HFFc6 (cell line): ENCODE data around the gene FAM83E. TPM values are rescaled to one million over a fixed set of nuclear protein-coding genes. Genes with fewer than 3 reads are reported as not detected.
"Not testable (repeated sequence)": the region's sequence is repeated elsewhere in the genome, so short reads cannot be mapped to it uniquely, and the experiment has no call there.

Experiments used
- DNase-seq: peaks from one replicate; pipeline ENCODE4 v3.0.0-alpha.2; 2018
- H3K27ac Mint-ChIP-seq: 2 replicates; pipeline ENCODE4 v1.8.0; 2020; ENCODE audit warnings: mild to moderate bottlenecking, mixed read lengths
- H3K27me3 Mint-ChIP-seq: 2 replicates; pipeline ENCODE4 v1.8.0; 2021; ENCODE audit warnings: mild to moderate bottlenecking, moderate library complexity, mixed read lengths; ENCODE audit not compliant: insufficient read depth
- H3K36me3 Mint-ChIP-seq: 2 replicates; pipeline ENCODE4 v1.8.0; 2021; ENCODE audit warnings: low read depth, mixed read lengths
- H3K4me1 Mint-ChIP-seq: 2 replicates; pipeline ENCODE4 v1.8.0; 2020; ENCODE audit warnings: low read depth, mixed read lengths
- H3K4me3 Mint-ChIP-seq: 2 replicates; pipeline ENCODE4 v1.8.0; 2020; ENCODE audit warnings: mild to moderate bottlenecking, moderate library complexity, mixed read lengths
- H3K9me3 Mint-ChIP-seq: 2 replicates; pipeline ENCODE4 v1.8.0; 2020; ENCODE audit warnings: mild to moderate bottlenecking, mixed read lengths
- CTCF ChIP-seq: fragments of 200-600 bp; sonication (generic); IDR thresholded peaks from 2 replicates; pipeline ENCODE4 v1.5.0; 2021; ENCODE audit warnings: antibody characterized with exemption, mild to moderate bottlenecking
- total RNA-seq, 6 experiments: library from RNA; stranded (reverse); fragmentation: NEBNext Ultra II Directional; extraction: Animal tissue kit (Norgen Biotek cat#: 25700); gene quantifications; 2 replicates in 1 of 6; 3 replicates in 5 of 6; pipeline ENCODE4 v1.2.3, GENCODE V29; 2021

FAM83E gene
- total RNA-seq, 6 experiments from 2014 or later = 0.23 to 0.99 (median 0.54) TPM

- TF ChIP-seq CTCF = no peak; the same call in none of the 2 replicates
- H3K4me1 Mint-ChIP-seq = peaks cover 15% of the 10 kb centered on the region
- H3K36me3 Mint-ChIP-seq = no peaks in the 10 kb centered on the region
- H3K27ac Mint-ChIP-seq = no peak overlapping the region
- H3K27me3 Mint-ChIP-seq = peaks cover 6% of the 10 kb centered on the region
- no peaks in the 10 kb centered on the region for H3K9me3 Mint-ChIP-seq
- no peak overlapping the region for H3K4me3 Mint-ChIP-seq
- no peak for DNase-seq
Measured at GRCh38 chr19:48591021-48591420, 23.9 kb downstream of the FAM83E start.

- Mint-ChIP-seq H3K9me3 (no peaks in the 10 kb centered on the region), H3K36me3 (no peaks in the 10 kb centered on the region), H3K4me3 (peak overlapping the region; percentile 82), H3K4me1 (peaks cover 22% of the 10 kb centered on the region), H3K27me3 (peaks cover 4% of the 10 kb centered on the region), H3K27ac (peak overlapping the region; percentile 61)
- TF ChIP-seq CTCF = peak; percentile 95
- peak; percentile 68 for DNase-seq
Measured at GRCh38 chr19:48588670-48589401, 26.0 kb downstream of the FAM83E start.

GRCh38 chr19:48587387-48587786, 27.5 kb downstream of the FAM83E start:
- DNase-seq = no peak
- Mint-ChIP-seq H3K9me3 (no peaks in the 10 kb centered on the region), H3K27ac (no peak overlapping the region), H3K4me1 (peaks cover 22% of the 10 kb centered on the region), H3K27me3 (peaks cover 4% of the 10 kb centered on the region), H3K4me3 (no peak overlapping the region), H3K36me3 (no peaks in the 10 kb centered on the region)
- TF ChIP-seq CTCF = no peak

- H3K4me3 Mint-ChIP-seq = no peak overlapping the region
- H3K4me1 Mint-ChIP-seq = peaks cover 17% of the 10 kb centered on the region
- H3K27ac Mint-ChIP-seq = no peak overlapping the region
- no peaks in the 10 kb centered on the region for H3K9me3 Mint-ChIP-seq
- H3K27me3 Mint-ChIP-seq = no peaks in the 10 kb centered on the region
- DNase-seq = no peak
- H3K36me3 Mint-ChIP-seq = no peaks in the 10 kb centered on the region
- TF ChIP-seq CTCF = no peak
Measured at GRCh38 chr19:48582168-48582567, 32.7 kb downstream of the FAM83E start.

GRCh38 chr19:48578891-48579290, 36.0 kb downstream of the FAM83E start:
- H3K27me3 Mint-ChIP-seq = no peaks in the 10 kb centered on the region; the same call in 1 of the 2 replicates
- H3K36me3 Mint-ChIP-seq = no peaks in the 10 kb centered on the region
- DNase-seq = peak; percentile 47
- H3K4me3 Mint-ChIP-seq = no peak overlapping the region
- no peaks in the 10 kb centered on the region for H3K9me3 Mint-ChIP-seq
- peaks cover 14% of the 10 kb centered on the region for H3K4me1 Mint-ChIP-seq
- H3K27ac Mint-ChIP-seq = no peak overlapping the region
- TF ChIP-seq CTCF = no peak

GRCh38 chr19:48577908-48578307, 37.0 kb downstream of the FAM83E start:
- H3K4me1 Mint-ChIP-seq = peaks cover 13% of the 10 kb centered on the region
- not testable (repeated sequence) for H3K36me3 Mint-ChIP-seq, H3K27me3 Mint-ChIP-seq, H3K4me3 Mint-ChIP-seq, H3K27ac Mint-ChIP-seq, DNase-seq, H3K9me3 Mint-ChIP-seq
